ENCODE data around the gene DFFA.
"Not testable (repeated sequence)": the region's sequence is repeated elsewhere in the genome, so short reads cannot be mapped to it uniquely, and the experiment has no call there.

The DFFA gene

GRCh38 chr1:10425826-10426534 lies 46.3 kb downstream of the DFFA start:
- not testable (repeated sequence) for DNase-seq

DNA sequence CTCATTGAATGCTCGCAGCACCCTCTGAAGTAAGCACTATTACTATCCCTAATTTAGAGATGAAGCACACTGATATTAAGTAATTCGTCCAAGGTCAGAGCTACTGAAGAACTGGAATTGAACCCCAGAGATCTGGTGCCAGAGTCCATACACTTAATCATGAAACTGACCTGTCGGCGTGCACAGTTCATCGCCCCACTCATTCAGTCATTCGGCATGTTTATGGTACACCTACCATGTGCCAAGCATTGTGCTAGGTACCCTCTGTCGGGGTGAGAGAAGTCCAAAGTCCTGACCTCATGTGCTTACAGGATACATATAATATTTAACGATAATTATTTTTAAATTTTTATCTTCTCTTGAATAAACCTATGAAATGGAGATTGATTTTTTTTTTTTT lies 47.7 kb downstream of the DFFA start:
- DNase-seq, result no peak

- no peak for DNase-seq
These were observed 48.3 kb downstream of the DFFA start for GRCh38 chr1:10424034-10424433.

DNA sequence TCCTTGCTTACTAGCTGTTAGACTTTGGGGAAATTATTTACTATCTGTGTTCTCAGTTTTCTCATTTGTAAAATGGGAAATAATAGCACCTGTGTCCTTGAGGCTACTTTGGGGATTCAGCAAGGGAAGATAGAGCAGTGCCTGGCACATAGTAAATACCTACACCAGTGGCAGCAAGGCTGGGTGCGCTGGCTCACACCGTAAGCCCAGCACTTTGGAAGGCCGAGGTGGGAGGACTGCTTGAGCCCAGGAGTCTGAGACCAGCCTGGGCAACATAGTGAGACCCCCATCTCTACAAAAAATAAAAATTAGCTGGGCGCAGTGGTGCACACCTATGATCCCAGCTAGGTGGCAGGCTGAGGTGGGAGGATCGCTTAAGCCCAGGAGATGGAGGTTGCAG lies 50.7 kb downstream of the DFFA start:
- no peak for DNase-seq

- no peak for DNase-seq
These were observed 53.0 kb downstream of the DFFA start for GRCh38 chr1:10419351-10419750.

DNA sequence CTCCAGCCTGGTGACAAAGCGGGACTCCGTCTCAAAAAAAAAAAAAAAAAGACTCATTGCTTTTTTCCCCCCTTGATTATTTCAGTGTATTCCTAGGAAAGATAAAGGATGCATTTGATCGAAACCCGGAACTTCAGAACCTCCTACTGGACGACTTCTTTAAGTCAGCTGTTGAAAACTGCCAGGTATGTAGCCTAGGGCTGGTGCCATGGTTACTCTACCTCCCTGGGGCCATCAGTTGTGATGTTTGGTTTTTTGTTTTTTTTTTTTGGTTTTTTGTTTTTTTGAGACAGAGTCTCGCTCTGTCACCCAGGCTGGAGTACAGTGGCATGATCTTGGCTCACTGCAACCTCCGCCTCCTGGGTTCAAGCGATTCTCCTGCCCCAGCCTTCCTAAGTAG lies 53.6 kb downstream of the DFFA start:
- DNase-seq, result not testable (repeated sequence)

DNA sequence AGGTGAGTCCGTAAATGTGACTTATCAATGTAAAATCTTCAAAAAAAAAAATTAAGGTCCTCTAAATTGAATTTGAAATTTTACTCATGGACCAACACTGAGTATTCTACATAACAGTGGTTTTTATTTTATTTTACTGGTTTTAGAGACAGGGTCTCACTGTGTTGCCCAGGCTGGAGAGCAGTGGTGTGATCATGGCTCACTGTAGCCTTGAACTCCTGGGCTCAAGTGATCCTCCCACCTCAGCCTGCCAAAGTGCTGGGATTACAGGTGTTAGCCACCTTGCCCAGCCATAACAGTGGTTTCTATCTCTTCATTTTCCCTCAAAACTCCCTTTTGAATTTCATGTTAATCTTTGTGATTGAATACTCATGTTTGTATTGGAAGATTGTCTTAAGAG lies 56.4 kb downstream of the DFFA start:
- DNase-seq, result not testable (repeated sequence)

GRCh38 chr1:10415211-10415930 lies 57.0 kb downstream of the DFFA start:
- no peak for DNase-seq

GRCh38 chr1:10407201-10407600 lies 65.1 kb downstream of the DFFA start:
- DNase-seq, result no peak
